Immature natural killer cell (primary cell): ENCODE measurements around the gene DDX23. TPM values are rescaled to one million over a fixed set of nuclear protein-coding genes. Genes with fewer than 3 reads are reported as not detected.
A peak's percentile ranks its signal among the peaks of the same experiment; 100 is the strongest.

Source experiments
- DNase-seq, 3 donors: peaks; one replicate each; pipeline ENCODE4 v3.0.0; 2022; ENCODE audit warnings: mixed read lengths in 1 of 3
- H3K27ac Mint-ChIP-seq, 6 donors: one replicate each; pipeline ENCODE4 v1.8.0; 2020; ENCODE audit warnings: mixed read lengths in 6 of 6, mild to moderate bottlenecking in 5 of 6, inconsistent platforms in 4 of 6, moderate library complexity in 3 of 6
- H3K27me3 Mint-ChIP-seq, 3 donors: one replicate each; pipeline ENCODE4 v1.8.0; 2020 to 2021; ENCODE audit warnings: low read depth in 3 of 3, mild to moderate bottlenecking in 3 of 3, mixed read lengths in 3 of 3, moderate library complexity in 3 of 3, inconsistent platforms in 1 of 3
- H3K36me3 Mint-ChIP-seq, 3 donors: one replicate each; pipeline ENCODE4 v1.8.0; 2020; ENCODE audit warnings: mixed read lengths in 3 of 3, inconsistent platforms in 2 of 3, mild to moderate bottlenecking in 2 of 3
- H3K4me1 Mint-ChIP-seq, 2 donors: one replicate each; pipeline ENCODE4 v1.8.0; 2020; ENCODE audit warnings: inconsistent platforms in 2 of 2, mild to moderate bottlenecking in 2 of 2, mixed read lengths in 2 of 2, moderate library complexity in 1 of 2
- H3K4me3 Mint-ChIP-seq, 5 donors: one replicate each; pipeline ENCODE4 v1.8.0; 2020; ENCODE audit warnings: mild to moderate bottlenecking in 5 of 5, mixed read lengths in 5 of 5, inconsistent platforms in 3 of 5, moderate library complexity in 3 of 5
- H3K9me3 Mint-ChIP-seq, 6 donors: one replicate each; pipeline ENCODE4 v1.8.0; 2020; ENCODE audit warnings: mild to moderate bottlenecking in 6 of 6, mixed read lengths in 6 of 6, inconsistent platforms in 4 of 6, moderate library complexity in 3 of 6
- polyA plus RNA-seq, 3 donors: library from polyadenylated mRNA; unstranded; fragments of 300-500 nt; fragmentation: Illumina TruSeq; gene quantifications; one replicate each; pipeline ENCODE4 v1.2.3, GENCODE V29; 2021

The DDX23 gene
- 10 to 100 TPM; 27.7 to 76.6 (median 37.7) TPM for polyA plus RNA-seq

DNA sequence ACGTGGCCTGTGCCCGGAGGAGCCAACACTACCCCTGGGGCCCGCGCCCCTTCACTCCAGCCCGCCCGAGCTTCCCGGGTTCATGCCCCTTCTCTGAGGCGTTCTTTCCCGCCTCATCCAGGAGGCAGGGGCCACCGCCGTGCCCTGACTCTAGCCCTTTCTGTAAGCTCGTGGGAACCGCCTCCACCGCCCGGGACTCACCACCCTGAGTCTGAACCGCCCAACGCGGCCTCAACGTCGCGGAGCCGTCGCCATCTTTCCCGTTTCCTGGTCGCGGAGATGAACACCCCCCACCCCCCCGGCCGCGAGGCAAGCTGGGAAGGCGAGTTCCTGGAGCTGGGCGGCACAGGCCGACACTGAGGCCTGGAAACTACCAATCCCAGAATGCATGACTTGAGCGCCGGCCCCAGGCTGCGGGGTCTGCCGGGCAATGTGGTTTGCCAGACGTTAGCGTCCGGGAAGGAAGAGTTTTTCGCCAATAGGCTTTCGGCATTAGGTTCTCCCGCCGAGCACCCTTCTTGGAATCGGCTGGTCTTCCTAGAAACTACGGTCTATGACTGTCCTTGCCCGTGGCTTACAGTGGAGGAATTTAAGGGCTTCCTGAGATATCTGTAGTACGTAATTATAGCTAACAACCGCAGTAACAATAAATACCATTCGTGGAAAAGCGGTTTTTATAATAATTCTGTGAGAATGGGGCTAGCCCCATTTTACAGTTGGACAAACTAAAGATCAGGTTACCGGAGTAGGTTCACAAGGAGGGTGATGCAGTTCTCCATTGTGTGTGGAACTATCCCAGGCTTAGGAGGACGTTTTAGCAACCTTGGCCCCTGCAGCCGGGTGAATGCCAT lies at the start of gene DDX23:
Gene DDX23, minus strand, starts transcription at position 281 of the 851 bp plus-strand sequence. CDS start 6,381 bp downstream, outside the sequence.
- Mint-ChIP-seq H3K9me3 (no peaks in the 10 kb centered on the region), H3K27ac (peak within 1 kb of the TSS; percentile 96 to 100 (median 98)), H3K36me3 (peaks cover 0 to 8% (median 0%) of the 10 kb centered on the region in 3 donors), H3K27me3 (peaks cover 4 to 19% (median 14%) of the 10 kb centered on the region in 3 donors), H3K4me3 (peak within 1 kb of the TSS; percentile 95 to 99 (median 97)), H3K4me1 (peaks cover 35 to 54% of the 10 kb centered on the region in 2 donors)
- peak; percentile 89 to 92 (median 90) for DNase-seq

- no peak overlapping the region for H3K27ac Mint-ChIP-seq
- H3K36me3 Mint-ChIP-seq, result no peaks in the 10 kb centered on the region
- no peaks in the 10 kb centered on the region for H3K9me3 Mint-ChIP-seq
- H3K27me3 Mint-ChIP-seq, result peaks cover 0 to 7% (median 2%) of the 10 kb centered on the region in 3 donors
- H3K4me3 Mint-ChIP-seq, result no peak overlapping the region
- peaks cover 8 to 12% of the 10 kb centered on the region in 2 donors for H3K4me1 Mint-ChIP-seq
- DNase-seq, result no peak
Measured at GRCh38 chr12:48901278-48901677, 49.3 kb upstream of the DDX23 start.

- DNase-seq, result no peak
Measured at GRCh38 chr12:48899651-48900050, 47.7 kb upstream of the DDX23 start.

GRCh38 chr12:48894271-48894670 lies 42.3 kb upstream of the DDX23 start:
- H3K36me3 Mint-ChIP-seq, result peaks cover 0 to 3% (median 0%) of the 10 kb centered on the region in 3 donors
- H3K9me3 Mint-ChIP-seq, result no peaks in the 10 kb centered on the region
- H3K4me3 Mint-ChIP-seq, result no peak overlapping the region
- H3K4me1 Mint-ChIP-seq, result peaks cover 4 to 5% of the 10 kb centered on the region in 2 donors
- DNase-seq, result no peak
- H3K27me3 Mint-ChIP-seq, result peaks cover 8 to 12% (median 8%) of the 10 kb centered on the region in 3 donors
- no peak overlapping the region for H3K27ac Mint-ChIP-seq

More at GRCh38 chr12:48899651-48900050, 47.7 kb upstream of the DDX23 start:
- H3K4me1 Mint-ChIP-seq, result peaks cover 8 to 12% of the 10 kb centered on the region in 2 donors
- H3K36me3 Mint-ChIP-seq, result no peaks in the 10 kb centered on the region
- no peaks in the 10 kb centered on the region for H3K9me3 Mint-ChIP-seq
- H3K27me3 Mint-ChIP-seq, result peaks cover 2 to 7% (median 4%) of the 10 kb centered on the region in 3 donors
- no peak overlapping the region for H3K27ac Mint-ChIP-seq
- H3K4me3 Mint-ChIP-seq, result no peak overlapping the region

DNA sequence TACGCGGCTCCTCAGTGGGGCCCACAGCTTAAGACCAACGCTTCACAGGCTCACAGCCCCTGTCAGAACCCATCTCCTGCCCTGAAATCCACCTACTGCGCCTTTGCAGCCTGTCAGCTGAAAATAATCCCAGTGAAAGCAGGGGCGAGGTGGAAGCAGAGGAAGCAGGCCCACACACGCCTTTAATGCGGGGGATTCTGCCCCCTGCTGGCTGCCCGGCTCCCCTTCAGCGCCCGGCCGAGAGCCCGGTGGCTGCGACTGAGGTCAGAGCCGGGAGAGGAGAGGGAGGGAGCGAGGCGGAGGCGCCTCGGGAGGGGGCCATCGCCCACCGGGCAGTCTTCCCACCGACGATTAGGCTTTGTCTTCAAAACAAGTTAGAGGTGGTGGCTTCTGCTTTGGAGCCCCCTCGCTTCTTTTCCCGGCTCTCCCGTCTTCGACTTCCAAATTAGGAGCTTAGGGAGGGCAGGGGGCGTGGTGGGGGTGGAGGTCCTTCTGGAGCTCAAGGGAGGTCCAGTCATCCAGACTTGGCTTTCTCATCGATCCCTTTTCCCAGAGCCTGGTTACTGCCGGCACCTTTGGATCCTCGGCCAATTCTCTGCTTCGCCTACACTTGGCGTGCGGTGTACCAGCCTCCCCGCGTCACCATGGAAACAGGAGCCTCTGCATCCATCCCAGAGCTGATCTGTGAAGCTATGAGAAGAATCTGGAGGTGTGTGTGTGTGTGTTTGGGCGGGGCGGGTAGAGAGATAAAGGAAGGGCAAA lies 38.9 kb upstream of the DDX23 start:
- Mint-ChIP-seq H3K4me1 (peaks cover 4 to 5% of the 10 kb centered on the region in 2 donors), H3K4me3 (peak overlapping the region in 1 of 5 donors; percentile 46), H3K36me3 (peaks cover 0 to 3% (median 0%) of the 10 kb centered on the region in 3 donors), H3K27ac (no peak overlapping the region), H3K27me3 (peaks cover 8 to 11% (median 10%) of the 10 kb centered on the region in 3 donors), H3K9me3 (no peaks in the 10 kb centered on the region)
- peak; percentile 56 to 69 (median 64) for DNase-seq

DNA sequence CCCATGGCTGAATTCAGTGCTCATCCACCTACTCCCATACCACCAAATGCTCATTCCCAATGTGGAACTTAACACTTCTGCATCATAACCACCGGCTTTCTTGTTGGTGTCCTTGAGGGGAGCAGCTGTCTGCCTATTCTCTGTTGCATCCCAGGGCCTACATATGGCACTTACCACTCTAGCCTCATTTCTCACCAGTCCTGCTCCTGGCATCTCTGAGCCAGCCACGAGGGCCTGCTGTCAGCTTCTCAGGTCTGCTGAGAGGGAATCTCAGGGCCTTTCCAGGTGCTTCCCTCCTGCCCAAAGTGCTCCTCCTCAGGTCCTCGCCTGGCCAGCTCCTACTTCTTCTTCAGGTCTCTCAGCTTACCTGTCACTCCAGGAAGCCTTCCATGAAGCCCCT lies 37.7 kb upstream of the DDX23 start:
- Mint-ChIP-seq H3K9me3 (no peaks in the 10 kb centered on the region), H3K4me1 (peaks cover 4 to 5% of the 10 kb centered on the region in 2 donors), H3K27ac (no peak overlapping the region), H3K36me3 (peaks cover 0 to 3% (median 0%) of the 10 kb centered on the region in 3 donors), H3K4me3 (no peak overlapping the region), H3K27me3 (peaks cover 6 to 11% (median 10%) of the 10 kb centered on the region in 3 donors)
- no peak for DNase-seq

DNA sequence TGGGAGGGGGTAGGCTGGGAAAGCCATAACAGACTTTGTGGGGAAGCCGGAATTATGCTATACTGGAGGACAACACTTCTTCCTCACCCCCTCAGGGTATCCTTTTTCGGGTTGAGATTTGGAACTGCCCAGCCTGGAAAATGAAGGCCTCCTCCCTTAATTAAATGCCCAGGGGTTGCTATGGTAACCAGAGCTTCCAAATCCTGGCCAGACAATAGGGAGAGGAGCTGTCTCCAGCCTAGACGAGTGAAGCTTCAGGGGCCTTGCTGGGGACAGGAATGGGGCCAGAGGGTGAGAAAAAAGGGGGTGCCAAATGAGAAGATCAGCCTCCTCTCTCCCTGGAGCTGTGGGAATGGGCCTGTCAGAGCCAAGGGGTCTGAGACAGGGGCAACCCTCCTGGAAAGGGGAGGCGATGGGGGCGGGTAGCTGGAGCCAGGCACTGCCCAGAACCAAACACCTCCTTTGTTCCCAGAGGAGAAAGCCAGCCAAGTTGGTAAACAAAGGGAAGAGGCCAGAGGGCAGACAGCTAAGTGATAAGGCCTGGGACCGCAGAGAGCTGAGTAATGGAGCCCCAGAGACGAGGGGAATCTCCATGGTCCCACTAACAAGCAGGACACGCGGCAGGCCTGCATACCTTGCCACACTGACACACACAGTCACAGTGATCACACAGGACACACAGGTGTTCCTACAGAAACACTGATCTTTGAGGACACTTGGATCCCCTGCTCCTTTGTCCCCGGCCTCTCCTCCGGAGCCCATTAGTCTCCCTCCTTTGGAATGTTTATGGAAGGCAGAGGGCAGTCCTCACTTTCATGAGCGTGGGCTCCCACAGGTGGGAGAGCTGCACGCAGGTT lies 31.6 kb upstream of the DDX23 start:
- no peak for DNase-seq
- Mint-ChIP-seq H3K36me3 (peaks cover 0 to 7% (median 0%) of the 10 kb centered on the region in 3 donors), H3K27me3 (peaks cover 4 to 17% (median 5%) of the 10 kb centered on the region in 3 donors), H3K27ac (no peak overlapping the region), H3K4me1 (no peaks in the 10 kb centered on the region), H3K9me3 (no peaks in the 10 kb centered on the region), H3K4me3 (no peak overlapping the region)

GRCh38 chr12:48882972-48883304 lies 31.0 kb upstream of the DDX23 start:
- H3K9me3 Mint-ChIP-seq, result no peaks in the 10 kb centered on the region
- H3K4me1 Mint-ChIP-seq, result no peaks in the 10 kb centered on the region
- DNase-seq, result no peak
- H3K4me3 Mint-ChIP-seq, result no peak overlapping the region
- H3K27me3 Mint-ChIP-seq, result peaks cover 4 to 17% (median 5%) of the 10 kb centered on the region in 3 donors
- no peak overlapping the region for H3K27ac Mint-ChIP-seq
- peaks cover 0 to 7% (median 0%) of the 10 kb centered on the region in 3 donors for H3K36me3 Mint-ChIP-seq

DNA sequence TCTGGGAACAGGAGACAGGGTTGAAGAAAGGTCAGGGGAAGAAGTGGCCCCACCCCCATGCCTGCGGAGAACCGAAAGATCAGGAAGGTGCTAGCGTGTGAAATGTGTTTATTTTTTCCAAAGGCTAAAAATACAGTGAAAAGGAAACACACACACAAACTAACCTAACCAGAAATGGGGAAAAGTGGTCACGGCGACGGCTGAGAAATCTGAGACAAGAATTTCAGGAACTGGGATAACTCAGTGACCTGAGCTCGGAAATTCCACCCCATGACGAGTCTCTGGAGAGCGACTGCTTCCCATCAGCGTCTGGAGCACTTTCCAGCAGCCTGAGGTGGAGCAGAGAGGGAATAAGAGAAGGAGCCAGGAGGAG lies 30.3 kb upstream of the DDX23 start:
- H3K27me3 Mint-ChIP-seq, result peaks cover 4 to 17% (median 5%) of the 10 kb centered on the region in 3 donors
- no peaks in the 10 kb centered on the region for H3K9me3 Mint-ChIP-seq
- peaks cover 0 to 7% (median 0%) of the 10 kb centered on the region in 3 donors for H3K36me3 Mint-ChIP-seq
- DNase-seq, result no peak
- no peaks in the 10 kb centered on the region for H3K4me1 Mint-ChIP-seq
- H3K4me3 Mint-ChIP-seq, result no peak overlapping the region
- peak overlapping the region in 1 of 6 donors; percentile 24 for H3K27ac Mint-ChIP-seq

- Mint-ChIP-seq H3K27ac (peak overlapping the region in 1 of 6 donors; percentile 24), H3K27me3 (peaks cover 4 to 17% (median 5%) of the 10 kb centered on the region in 3 donors), H3K36me3 (peaks cover 0 to 7% (median 0%) of the 10 kb centered on the region in 3 donors), H3K4me1 (no peaks in the 10 kb centered on the region), H3K9me3 (no peaks in the 10 kb centered on the region), H3K4me3 (no peak overlapping the region)
- DNase-seq, result no peak
Measured at GRCh38 chr12:48881686-48882314, 29.8 kb upstream of the DDX23 start.

DNA sequence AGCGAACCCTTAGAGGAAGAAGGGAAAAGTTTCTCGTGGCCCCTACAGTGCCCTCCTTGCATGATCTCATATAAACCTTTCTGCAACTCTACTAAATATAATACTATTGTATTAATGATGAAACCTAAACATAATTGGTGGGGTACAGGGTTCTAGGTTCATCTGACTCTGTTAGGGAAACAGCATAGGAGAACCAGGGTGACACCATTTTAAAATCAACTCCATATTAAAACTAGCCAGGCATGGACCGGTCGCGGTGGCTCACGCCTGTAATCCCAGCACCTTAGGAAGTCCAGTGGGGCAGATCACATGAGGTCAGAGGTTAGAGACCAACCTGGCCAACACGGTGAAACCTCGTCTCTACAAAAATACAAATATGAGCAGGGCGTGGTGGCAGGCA lies 28.7 kb upstream of the DDX23 start:
- H3K27me3 Mint-ChIP-seq, result peaks cover 4 to 15% (median 5%) of the 10 kb centered on the region in 3 donors
- H3K27ac Mint-ChIP-seq, result no peak overlapping the region
- no peaks in the 10 kb centered on the region for H3K4me1 Mint-ChIP-seq
- DNase-seq, result no peak
- H3K4me3 Mint-ChIP-seq, result no peak overlapping the region
- no peaks in the 10 kb centered on the region for H3K9me3 Mint-ChIP-seq
- peaks cover 0 to 7% (median 0%) of the 10 kb centered on the region in 3 donors for H3K36me3 Mint-ChIP-seq

GRCh38 chr12:48878548-48878947 lies 26.6 kb upstream of the DDX23 start:
- no peak for DNase-seq
- peaks cover 0 to 7% (median 0%) of the 10 kb centered on the region in 3 donors for H3K36me3 Mint-ChIP-seq
- no peak overlapping the region for H3K4me3 Mint-ChIP-seq
- no peak overlapping the region for H3K27ac Mint-ChIP-seq
- H3K4me1 Mint-ChIP-seq, result no peaks in the 10 kb centered on the region
- H3K9me3 Mint-ChIP-seq, result no peaks in the 10 kb centered on the region
- H3K27me3 Mint-ChIP-seq, result peaks cover 3 to 13% (median 5%) of the 10 kb centered on the region in 3 donors
